IPS-18a (cell line): Measurements from ENCODE around the gene KNSTRN.

Experiments
- H3K27ac ChIP-seq: one replicate; pipeline ENCODE4 v1.5.1; 2013; ENCODE audit warnings: low read length
- H3K27me3 ChIP-seq: one replicate; pipeline ENCODE4 v1.6.1; 2013; ENCODE audit warnings: mild to moderate bottlenecking, low read length; ENCODE audit not compliant: control insufficient read depth, insufficient read depth
- H3K36me3 ChIP-seq: one replicate; pipeline ENCODE4 v1.6.1; 2013; ENCODE audit warnings: low read depth, low read length; ENCODE audit not compliant: control insufficient read depth
- H3K4me1 ChIP-seq: one replicate; pipeline ENCODE4 v1.6.1; 2013; ENCODE audit warnings: low read depth, low read length; ENCODE audit not compliant: control insufficient read depth
- H3K4me3 ChIP-seq: one replicate; pipeline ENCODE4 v1.5.1; 2013; ENCODE audit warnings: low read length
- H3K9ac ChIP-seq: one replicate; pipeline ENCODE4 v1.6.1; 2013; ENCODE audit warnings: mild to moderate bottlenecking, low read length, moderate library complexity
- H3K9me3 ChIP-seq: one replicate; pipeline ENCODE4 v1.6.1; 2013; ENCODE audit warnings: low read depth, low read length; ENCODE audit not compliant: control insufficient read depth

Gene KNSTRN

DNA sequence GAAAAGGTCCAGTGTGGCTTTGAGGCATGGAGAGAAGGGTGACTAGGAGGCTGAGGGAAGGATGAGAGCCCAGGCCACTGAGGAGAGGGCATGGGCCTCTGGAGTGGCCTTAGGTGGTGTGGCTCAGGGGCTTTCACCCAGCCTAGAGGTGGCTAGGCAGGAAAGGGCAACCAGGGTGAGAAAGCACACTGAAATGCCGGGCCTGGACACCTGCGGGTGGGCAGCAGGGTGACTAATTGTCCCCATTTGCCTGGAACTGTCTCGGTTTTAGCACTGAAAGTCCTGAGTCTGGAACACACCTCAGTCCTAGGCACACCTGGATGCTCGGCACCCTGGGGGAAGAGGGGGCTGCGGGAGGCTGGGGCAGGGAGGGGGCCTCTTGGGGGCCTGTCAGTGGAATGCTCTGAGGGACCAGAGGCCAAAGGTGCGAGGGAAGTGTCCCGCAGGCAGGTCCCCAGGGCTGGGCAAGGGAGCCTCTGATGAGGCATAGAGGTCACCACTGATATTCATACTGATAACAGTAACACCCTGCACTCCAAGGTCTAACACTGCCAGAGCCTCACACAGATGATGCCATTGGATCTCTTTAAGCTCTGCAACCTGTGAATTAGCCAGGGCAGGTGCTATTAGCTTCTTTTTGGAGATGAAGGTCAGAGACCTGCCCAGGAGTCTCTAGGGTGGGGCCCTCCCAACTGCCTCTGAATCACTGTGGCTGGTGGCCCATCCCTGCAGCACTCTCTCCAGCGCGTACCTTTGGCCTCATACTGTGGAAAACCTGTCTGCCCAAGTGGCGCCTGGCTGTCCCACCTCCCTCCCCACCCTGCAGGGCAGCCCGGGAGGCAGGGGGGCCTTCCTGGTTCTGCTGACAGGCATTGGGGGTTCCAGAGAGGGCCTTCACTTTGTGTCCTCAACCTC is 34.7 kb upstream of the KNSTRN start:
- Histone ChIP-seq H3K36me3 (no peaks in the 10 kb centered on the region), H3K27me3 (no peaks in the 10 kb centered on the region), H3K9me3 (no peaks in the 10 kb centered on the region), H3K4me1 (no peaks in the 10 kb centered on the region), H3K9ac (no peak overlapping the region), H3K4me3 (no peak overlapping the region), H3K27ac (no peak overlapping the region)

DNA sequence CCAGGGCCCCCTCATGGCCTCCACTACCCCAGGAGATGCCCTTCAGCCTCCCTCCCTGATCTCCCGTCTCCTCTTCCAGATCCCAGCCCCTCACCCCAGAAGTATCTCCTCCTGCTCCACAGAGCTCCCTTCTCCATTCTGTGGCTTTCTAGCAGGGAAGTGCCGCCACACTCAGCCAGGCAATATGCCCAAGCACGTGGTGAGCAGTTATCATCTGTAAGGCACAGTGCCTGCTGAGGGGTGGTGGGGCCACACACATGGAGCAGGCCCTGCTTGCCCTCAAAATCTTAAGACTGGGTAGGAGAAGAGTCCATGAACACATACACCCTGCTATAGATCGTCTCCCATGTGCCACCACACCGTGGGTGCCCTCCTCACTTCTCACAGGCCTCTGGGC is 34.0 kb upstream of the KNSTRN start:
- no peaks in the 10 kb centered on the region for H3K9me3 ChIP-seq
- H3K27me3 ChIP-seq: no peaks in the 10 kb centered on the region
- no peak overlapping the region for H3K9ac ChIP-seq
- H3K4me1 ChIP-seq: no peaks in the 10 kb centered on the region
- H3K4me3 ChIP-seq: no peak overlapping the region
- no peak overlapping the region for H3K27ac ChIP-seq
- no peaks in the 10 kb centered on the region for H3K36me3 ChIP-seq

DNA sequence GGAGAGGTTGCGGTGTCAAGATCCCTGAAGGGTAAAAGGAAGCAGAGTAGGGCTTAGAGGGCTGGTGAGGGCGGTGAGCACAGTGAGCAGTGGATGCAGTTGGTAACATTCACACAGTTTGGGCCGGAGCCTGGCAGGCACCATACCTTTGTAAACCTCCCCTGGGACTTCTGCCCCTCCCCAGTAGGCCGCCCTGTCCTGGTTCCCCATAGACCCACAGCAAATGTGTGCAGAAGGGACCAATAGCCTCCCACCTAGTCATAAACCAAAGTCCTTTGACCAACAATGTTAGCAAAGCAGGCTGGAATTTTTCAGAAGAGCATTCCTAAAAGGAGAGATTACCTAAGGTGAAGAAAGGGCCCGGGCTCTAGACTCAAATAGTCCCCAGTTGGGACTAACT is 33.4 kb upstream of the KNSTRN start:
- Histone ChIP-seq H3K9ac (no peak overlapping the region), H3K27me3 (no peaks in the 10 kb centered on the region), H3K9me3 (no peaks in the 10 kb centered on the region), H3K36me3 (no peaks in the 10 kb centered on the region), H3K4me3 (no peak overlapping the region), H3K4me1 (peaks cover 6% of the 10 kb centered on the region), H3K27ac (no peak overlapping the region)

DNA sequence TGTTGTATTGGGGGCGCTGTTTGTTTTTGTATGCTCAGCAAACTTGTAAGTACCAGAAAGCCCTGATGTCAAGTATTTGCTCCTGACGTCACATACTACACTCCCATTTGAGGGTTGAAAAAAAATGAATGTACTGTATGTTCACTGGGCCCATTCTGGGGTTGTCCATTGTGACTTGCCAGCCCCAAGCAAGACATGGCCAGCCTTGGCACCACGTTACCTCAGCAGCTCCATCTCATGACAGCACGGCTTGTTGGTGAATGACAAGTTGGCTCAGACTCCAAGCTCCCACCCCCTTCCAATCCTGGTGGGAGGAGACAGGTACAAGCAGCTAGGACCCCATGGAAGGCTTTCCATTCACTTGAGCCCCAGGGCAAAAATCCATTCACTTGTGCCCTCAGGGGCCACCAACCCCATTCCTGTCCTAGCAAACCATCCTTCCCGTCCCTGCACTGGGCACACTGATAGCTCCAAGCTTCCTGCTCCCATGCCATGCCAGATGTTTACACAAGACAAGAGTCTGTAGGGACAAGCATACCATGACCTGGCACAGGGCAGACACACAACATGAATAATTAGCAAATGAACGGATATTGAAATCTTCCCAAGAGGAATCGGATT is 30.1 kb upstream of the KNSTRN start:
- H3K9me3 ChIP-seq: no peaks in the 10 kb centered on the region
- peaks cover 10% of the 10 kb centered on the region for H3K27me3 ChIP-seq
- peaks cover 13% of the 10 kb centered on the region for H3K4me1 ChIP-seq
- H3K4me3 ChIP-seq: no peak overlapping the region
- no peak overlapping the region for H3K9ac ChIP-seq
- H3K27ac ChIP-seq: no peak overlapping the region
- no peaks in the 10 kb centered on the region for H3K36me3 ChIP-seq

DNA sequence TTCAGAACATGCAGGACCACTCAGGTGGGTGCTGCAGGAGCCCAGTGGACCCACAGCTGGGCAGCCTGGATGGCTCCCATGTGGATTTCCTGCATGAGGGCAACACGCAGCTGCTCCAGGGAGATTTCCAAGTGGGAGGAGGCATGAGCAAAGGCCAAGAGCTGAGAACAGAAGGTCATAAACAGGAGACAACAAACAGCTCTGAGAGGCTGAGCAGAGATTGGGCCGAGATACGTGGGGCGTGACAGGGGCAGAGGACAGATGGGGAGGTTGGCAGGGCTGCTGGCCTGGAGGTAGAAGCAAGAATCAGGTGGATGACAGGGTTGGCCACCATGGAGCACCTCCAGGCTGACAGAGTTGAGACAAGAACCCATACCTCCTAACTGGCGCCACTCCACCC is 28.8 kb upstream of the KNSTRN start:
- H3K4me1 ChIP-seq: peaks cover 13% of the 10 kb centered on the region
- no peak overlapping the region for H3K9ac ChIP-seq
- H3K4me3 ChIP-seq: no peak overlapping the region
- H3K9me3 ChIP-seq: no peaks in the 10 kb centered on the region
- no peaks in the 10 kb centered on the region for H3K36me3 ChIP-seq
- no peak overlapping the region for H3K27ac ChIP-seq
- H3K27me3 ChIP-seq: peaks cover 14% of the 10 kb centered on the region

DNA sequence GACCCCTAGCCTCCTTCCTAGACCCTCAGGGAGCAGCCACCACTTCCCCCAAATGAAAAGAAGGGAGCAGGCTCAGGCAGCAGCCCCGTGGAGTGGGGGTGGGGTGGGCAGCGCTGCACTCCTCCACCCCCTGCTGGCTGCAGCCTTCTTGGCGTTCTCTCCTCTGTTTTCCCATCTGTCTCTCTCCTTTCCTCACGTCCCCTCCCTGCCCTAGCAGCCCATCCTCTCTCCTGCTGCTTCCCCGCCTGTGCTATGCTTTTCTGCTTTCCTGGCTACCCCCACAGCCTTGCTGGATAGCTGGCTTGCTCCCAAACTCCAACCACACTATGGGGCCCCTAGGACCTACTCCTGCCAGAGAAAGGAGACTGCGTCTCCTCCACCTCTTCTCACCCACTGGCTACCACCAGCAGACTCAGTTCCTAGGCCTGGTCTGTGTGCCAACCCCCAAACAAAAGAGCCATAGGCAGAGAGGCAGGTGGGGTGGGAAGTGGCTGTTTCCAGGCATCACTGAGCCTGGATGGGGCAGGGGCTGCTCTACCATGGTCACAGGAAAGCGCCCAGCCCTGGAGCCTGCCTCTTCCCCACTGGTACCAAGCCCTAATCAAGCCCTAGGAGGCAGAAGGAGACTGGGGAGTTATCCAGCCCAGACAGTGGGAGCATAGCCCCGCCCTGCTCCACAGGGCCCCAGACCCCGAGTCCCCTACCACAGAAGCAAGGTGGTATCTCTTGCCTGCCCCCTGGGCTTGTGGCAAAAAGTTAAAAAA is 27.9 kb upstream of the KNSTRN start:
- Histone ChIP-seq H3K36me3 (no peaks in the 10 kb centered on the region), H3K27me3 (peaks cover 22% of the 10 kb centered on the region), H3K4me3 (no peak overlapping the region), H3K4me1 (peaks cover 15% of the 10 kb centered on the region), H3K9me3 (no peaks in the 10 kb centered on the region), H3K27ac (no peak overlapping the region), H3K9ac (no peak overlapping the region)

DNA sequence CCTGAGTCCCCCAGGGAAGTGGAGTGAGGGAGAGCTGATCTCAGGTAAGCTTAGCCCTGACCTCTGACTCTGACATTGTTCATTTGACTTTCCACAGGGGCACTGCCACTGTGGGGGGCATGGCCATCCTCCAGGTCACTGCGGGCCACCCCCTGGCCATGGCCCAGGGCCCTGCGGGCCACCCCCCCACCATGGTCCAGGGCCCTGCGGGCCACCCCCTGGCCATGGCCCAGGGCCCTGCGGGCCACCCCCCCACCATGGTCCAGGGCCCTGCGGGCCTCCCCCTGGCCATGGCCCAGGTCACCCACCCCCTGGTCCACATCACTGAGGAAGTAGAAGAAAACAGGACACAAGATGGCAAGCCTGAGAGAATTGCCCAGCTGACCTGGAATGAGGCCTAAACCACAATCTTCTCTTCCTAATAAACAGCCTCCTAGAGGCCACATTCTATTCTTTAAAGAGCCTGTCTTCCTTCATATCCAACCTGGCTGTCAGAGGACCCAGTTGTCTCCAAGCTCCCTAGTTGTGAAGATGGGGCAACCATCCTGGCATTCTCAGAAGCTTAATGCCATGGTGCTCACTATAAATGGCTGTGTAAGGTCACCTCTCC is 26.4 kb upstream of the KNSTRN start:
- H3K27ac ChIP-seq: no peak overlapping the region
- no peak overlapping the region for H3K9ac ChIP-seq
- H3K4me1 ChIP-seq: peaks cover 15% of the 10 kb centered on the region
- no peak overlapping the region for H3K4me3 ChIP-seq
- H3K9me3 ChIP-seq: no peaks in the 10 kb centered on the region
- H3K36me3 ChIP-seq: no peaks in the 10 kb centered on the region
- peaks cover 26% of the 10 kb centered on the region for H3K27me3 ChIP-seq

DNA sequence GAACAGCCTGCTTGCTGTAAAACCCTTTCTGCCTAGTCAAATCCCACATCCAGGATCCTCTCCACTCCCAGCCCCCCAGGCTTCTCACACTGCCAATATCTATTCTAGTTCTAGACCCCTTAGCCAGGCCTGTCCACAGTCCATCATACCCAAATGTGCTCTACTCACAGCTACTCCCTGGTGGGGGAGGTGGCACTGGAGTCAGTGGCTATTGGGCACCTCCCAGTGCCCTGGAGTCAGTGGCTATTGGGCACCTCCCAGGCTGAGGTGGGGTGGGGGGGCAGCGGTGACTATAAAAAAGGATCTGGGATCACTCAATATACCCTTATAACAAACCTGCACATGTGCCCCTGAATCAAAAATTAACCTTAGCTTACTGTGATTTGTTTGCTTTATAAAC is 25.3 kb upstream of the KNSTRN start:
- H3K27ac ChIP-seq: no peak overlapping the region
- H3K27me3 ChIP-seq: peaks cover 26% of the 10 kb centered on the region
- H3K4me1 ChIP-seq: peaks cover 15% of the 10 kb centered on the region
- no peaks in the 10 kb centered on the region for H3K9me3 ChIP-seq
- peak overlapping the region; percentile 63 for H3K4me3 ChIP-seq
- H3K9ac ChIP-seq: no peak overlapping the region
- no peaks in the 10 kb centered on the region for H3K36me3 ChIP-seq

DNA sequence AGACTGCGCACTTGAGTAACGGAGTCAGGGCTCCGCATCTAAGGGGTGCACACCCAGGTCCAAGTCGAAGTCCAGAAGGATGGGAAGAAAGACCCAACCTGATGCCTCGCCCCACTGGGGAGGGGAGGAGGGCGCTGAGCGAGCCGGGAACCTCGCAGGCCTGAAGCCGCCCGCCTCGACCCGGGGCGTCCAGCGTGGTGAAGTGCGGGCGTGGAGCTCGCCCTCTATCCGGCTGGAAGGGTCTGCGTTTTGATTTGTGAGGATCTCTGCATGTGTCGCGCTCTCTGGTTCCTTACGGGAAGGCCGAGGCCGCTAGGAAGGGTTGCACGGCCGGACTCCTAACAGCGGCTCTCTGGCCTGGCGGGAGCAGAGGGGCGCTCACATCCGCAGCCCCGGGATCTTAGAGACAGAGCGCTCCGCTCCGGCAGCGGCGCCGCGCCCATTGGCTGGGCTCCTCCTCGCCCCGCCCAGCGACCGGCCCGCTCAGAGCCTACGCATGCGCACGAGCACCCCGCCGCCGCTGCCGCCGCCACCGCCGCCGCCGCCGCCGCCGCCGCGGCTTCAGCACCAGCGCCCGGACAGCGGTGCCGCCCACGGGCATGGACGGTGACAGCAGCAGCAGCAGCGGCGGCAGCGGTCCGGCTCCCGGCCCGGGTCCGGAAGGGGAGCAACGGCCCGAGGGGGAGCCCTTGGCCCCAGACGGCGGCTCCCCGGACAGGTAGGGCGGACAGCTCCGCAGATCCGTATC is 24.6 kb upstream of the KNSTRN start, which contains the start of gene DISP2:
Gene DISP2, plus strand, starts transcription at position 497 of the 748 bp plus-strand sequence. Its CDS starts 103 bp downstream, at position 600.
- Histone ChIP-seq H3K27me3 (peaks cover 26% of the 10 kb centered on the region), H3K4me3 (peak within 1 kb of the TSS; percentile 63), H3K27ac (no peak within 1 kb of the TSS), H3K4me1 (peaks cover 15% of the 10 kb centered on the region), H3K9me3 (no peaks in the 10 kb centered on the region), H3K36me3 (no peaks in the 10 kb centered on the region), H3K9ac (no peak within 1 kb of the TSS)

DNA sequence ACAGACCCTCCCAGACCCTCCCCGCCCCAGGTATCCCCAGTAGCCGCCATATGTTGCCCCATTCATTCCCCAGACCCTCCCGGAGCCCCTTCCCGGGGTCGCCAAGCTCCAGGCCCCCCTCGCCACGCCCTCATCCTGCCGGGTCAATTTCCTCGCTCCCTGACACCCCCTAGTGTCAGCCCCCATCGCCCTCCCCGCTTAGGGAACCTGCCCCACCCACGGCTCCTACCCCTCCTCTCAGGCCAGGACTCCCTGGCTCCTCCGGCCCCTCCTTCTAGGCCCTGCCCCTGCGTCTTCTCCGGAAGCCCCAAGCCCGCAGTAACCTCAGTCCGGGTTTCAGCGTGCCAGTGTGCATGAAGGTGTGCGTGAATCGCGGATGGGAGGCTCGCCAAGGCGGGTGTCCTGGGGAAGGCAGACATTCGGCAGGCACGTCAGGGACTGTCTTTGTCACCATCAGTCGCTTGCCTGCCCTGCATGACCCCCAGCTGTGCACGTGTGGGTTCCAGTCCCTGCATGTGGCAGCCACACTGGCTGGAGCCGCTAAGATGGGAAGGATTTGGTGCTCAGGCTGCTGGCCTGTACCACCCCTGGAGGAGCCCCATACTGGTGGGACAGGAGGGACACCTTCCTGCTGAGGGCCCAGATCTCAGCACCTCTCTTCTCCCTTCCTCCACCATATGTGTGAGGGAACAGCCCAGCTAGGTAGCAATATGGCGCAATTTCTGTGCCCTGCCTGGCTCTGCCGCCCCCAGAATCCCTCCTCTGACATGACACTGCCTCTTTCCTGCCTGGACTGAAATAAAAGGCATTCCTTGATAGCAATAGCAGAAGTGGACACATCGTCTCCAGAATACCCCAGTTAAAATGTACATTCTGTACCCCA is 23.8 kb upstream of the KNSTRN start:
- Histone ChIP-seq H3K9me3 (no peaks in the 10 kb centered on the region), H3K4me1 (peaks cover 14% of the 10 kb centered on the region), H3K27me3 (peaks cover 26% of the 10 kb centered on the region), H3K9ac (no peak overlapping the region), H3K36me3 (no peaks in the 10 kb centered on the region), H3K27ac (no peak overlapping the region), H3K4me3 (peak overlapping the region; percentile 57)
